Endothelial cell of umbilical vein (primary cell): ENCODE measurements around the gene TREML4. TPM values are rescaled to one million over a fixed set of nuclear protein-coding genes. Genes with fewer than 3 reads are reported as not detected.

ENCODE experiments used
- BruUV-seq: library from RNA; stranded (reverse); fragments of 400-500 nt; replicated peaks from 2 replicates; lab custom pipeline; 2021; lab: Mats Ljungman, UMichigan
- CTCF ChIA-PET: fragments of 300-600, 350-600 bp; sonication (Branson Sonifier 250); formaldehyde crosslinking; loops from one replicate; lab custom pipeline; 2021; ENCODE audit warnings: antibody characterized with exemption, inconsistent platforms; lab: Charles Lee
- POLR2A ChIA-PET: fragments of 300-600, 350-600 bp; sonication (Branson Sonifier 250); formaldehyde crosslinking; loops from one replicate; lab custom pipeline; 2021; ENCODE audit warnings: antibody characterized with exemption, inconsistent platforms; lab: Charles Lee
- DNase-seq: peaks from one replicate; pipeline ENCODE4 v3.0.0-alpha.2; 2011; ENCODE audit warnings: low read depth, low spot score
- FAIRE-seq: peaks from 2 replicates; lab custom pipeline; 2011; peaks lifted over from hg19 to GRCh38; lab: Jason Lieb, UNC
- H2AFZ ChIP-seq: 2 replicates; pipeline ENCODE4 v1.6.0; 2012; ENCODE audit warnings: low read depth, low read length, control low read depth, inconsistent platforms
- H3K27ac ChIP-seq: 2 replicates; pipeline ENCODE4 v1.5.1; 2011; ENCODE audit warnings: low read depth, mild to moderate bottlenecking, control low read depth, low read length, moderate library complexity; ENCODE audit not compliant: insufficient read depth
- H3K27me3 ChIP-seq, 2 experiments: 2 replicates each; pipeline versions ENCODE4 v1.6.0 to v1.6.1; 2011; ENCODE audit warnings: low read length in 2 of 2, mixed read lengths in 1 of 2; ENCODE audit not compliant: control insufficient read depth in 2 of 2, insufficient read depth in 2 of 2
- H3K36me3 ChIP-seq, 2 experiments: 2 replicates in 1 of 2; 3 replicates in 1 of 2; pipeline ENCODE4 v1.5.1; 2011; ENCODE audit warnings: low read length in 2 of 2, mild to moderate bottlenecking in 1 of 2, moderate library complexity in 1 of 2; ENCODE audit not compliant: control insufficient read depth in 2 of 2, insufficient read depth in 2 of 2; ENCODE audit errors: extremely low read depth in 1 of 2
- H3K4me1 ChIP-seq: 3 replicates; pipeline ENCODE4 v1.5.1; 2011; ENCODE audit warnings: mild to moderate bottlenecking, low read length; ENCODE audit not compliant: control insufficient read depth, insufficient read depth; ENCODE audit errors: extremely low read depth
- H3K4me2 ChIP-seq: 2 replicates; pipeline ENCODE4 v1.6.1; 2011; ENCODE audit warnings: low read length, control low read depth, mixed read lengths; ENCODE audit not compliant: insufficient read depth
- H3K4me3 ChIP-seq, 3 experiments: fragments of 200-600 bp in 1 of 3; sonication (generic), shearing (Covaris generic) in 1 of 3; replicated peaks in 1 of 3; 2 replicates each; pipeline ENCODE4 v1.5.1; 2011 to 2016; ENCODE audit warnings: control low read depth in 3 of 3, low read length in 3 of 3, mild to moderate bottlenecking in 2 of 3, inconsistent platforms in 1 of 3, low read depth in 1 of 3, moderate library complexity in 1 of 3; ENCODE audit not compliant: insufficient read depth in 1 of 3
- H3K79me2 ChIP-seq: 2 replicates; pipeline ENCODE4 v1.6.0; 2012; ENCODE audit warnings: low read length, inconsistent platforms; ENCODE audit not compliant: control insufficient read depth, insufficient read depth
- H3K9ac ChIP-seq: replicated peaks from 2 replicates; pipeline ENCODE3; 2011; ENCODE audit warnings: low read length, control low read depth; ENCODE audit not compliant: insufficient read depth; ENCODE audit errors: extremely low read depth
- H3K9me1 ChIP-seq: replicated peaks from 3 replicates; pipeline ENCODE4 v1.6.0; 2011; ENCODE audit warnings: mild to moderate bottlenecking, low read length; ENCODE audit not compliant: control insufficient read depth, insufficient read depth; ENCODE audit errors: extremely low read depth
- H3K9me3 ChIP-seq: replicated peaks from 2 replicates; pipeline ENCODE4 v1.5.1; 2012; ENCODE audit warnings: low read length, inconsistent platforms; ENCODE audit not compliant: control insufficient read depth, insufficient read depth
- H4K20me1 ChIP-seq: replicated peaks from 2 replicates; pipeline ENCODE3; 2011; ENCODE audit warnings: mild to moderate bottlenecking, low read length; ENCODE audit not compliant: control insufficient read depth, insufficient read depth; ENCODE audit errors: extremely low read depth
- EZH2 ChIP-seq: IDR thresholded peaks from 2 replicates; pipeline ENCODE4 v1.6.1; 2012; ENCODE audit warnings: borderline replicate concordance, low read depth, mild to moderate bottlenecking, moderate library complexity, low read length, inconsistent platforms; ENCODE audit not compliant: severe bottlenecking
- FOS ChIP-seq: IDR thresholded peaks from 2 replicates; pipeline ENCODE4 v1.6.1; 2011; ENCODE audit warnings: mild to moderate bottlenecking, low read length, moderate library complexity, borderline replicate concordance; ENCODE audit not compliant: insufficient read depth
- GATA2 ChIP-seq: IDR thresholded peaks from 2 replicates; pipeline ENCODE4 v1.7.0; 2011; ENCODE audit warnings: low read depth, mild to moderate bottlenecking, moderate library complexity, mixed read lengths, low read length; ENCODE audit not compliant: insufficient read length, insufficient read depth
- JUN ChIP-seq: IDR thresholded peaks from 2 replicates; pipeline ENCODE4 v1.6.1; 2011; ENCODE audit warnings: borderline replicate concordance, low read depth; ENCODE audit not compliant: insufficient read length, insufficient read depth
- MYC ChIP-seq: IDR thresholded peaks from one replicate; pipeline ENCODE4 v1.6.1; 2011; ENCODE audit warnings: mild to moderate bottlenecking, low read depth, low read length
- POLR2A ChIP-seq: IDR thresholded peaks from 2 replicates; pipeline ENCODE4 v1.6.1; 2012; ENCODE audit warnings: low read depth, mild to moderate bottlenecking, control low read depth, low read length
- POLR2AphosphoS5 ChIP-seq: IDR thresholded peaks from 2 replicates; pipeline ENCODE4 v1.6.1; 2012; ENCODE audit warnings: low read depth, mild to moderate bottlenecking, control low read depth, low read length, moderate library complexity; ENCODE audit not compliant: insufficient read depth
- dilution Hi-C: fragments of 300-500 bp; cut with MboI; formaldehyde crosslinking; loops from one replicate; pipeline ENCODE4 v1.15.0; 2019; ENCODE audit warnings: low sequenced_read_pairs; ENCODE audit not compliant: extremely low pct_ligation_motif_present
- intact Hi-C: fragments of 100-400 bp; cut with micrococcal nuclease; formaldehyde crosslinking; loops from one replicate; pipeline ENCODE4 v1.10.0; 2022
- polyA plus RNA-seq, 4 experiments: library from polyadenylated mRNA; depleted of rRNA in 3 of 4; stranded (reverse) in 3 of 4; unstranded in 1 of 4; fragments of >200 nt; gene quantifications; 2 replicates each; pipeline versions ENCODE4 v1.2.1 to v1.2.3, GENCODE V29; 2011 to 2012; ENCODE audit warnings: missing spikeins in 1 of 4
- total RNA-seq: library from RNA; stranded (reverse); gene quantifications from 2 replicates; pipeline ENCODE4 v1.2.3, GENCODE V29; 2021
- TF ChIP-seq, protein P1 (sequence below): IDR thresholded peaks from 2 replicates; pipeline ENCODE4 v1.6.1; 2011; ENCODE audit not compliant: insufficient read depth, insufficient read length
- TF ChIP-seq, protein P2 (sequence below), 2 donors: IDR thresholded peaks; 1 replicate in 1 of 2; 2 replicates in 1 of 2; pipeline ENCODE4 v1.5.1; 2011; ENCODE audit warnings: low read length in 2 of 2, mild to moderate bottlenecking in 2 of 2, moderate library complexity in 2 of 2, control low read depth in 1 of 2, inconsistent platforms in 1 of 2, low read depth in 1 of 2; ENCODE audit not compliant: insufficient read depth in 1 of 2; ENCODE audit errors: extremely low read depth in 1 of 2

The TREML4 gene
- total and polyA plus RNA-seq, 2 donors (not counting 3 experiments of a cell fraction or from before 2014, with no cell fraction given), result not detected

DNA sequence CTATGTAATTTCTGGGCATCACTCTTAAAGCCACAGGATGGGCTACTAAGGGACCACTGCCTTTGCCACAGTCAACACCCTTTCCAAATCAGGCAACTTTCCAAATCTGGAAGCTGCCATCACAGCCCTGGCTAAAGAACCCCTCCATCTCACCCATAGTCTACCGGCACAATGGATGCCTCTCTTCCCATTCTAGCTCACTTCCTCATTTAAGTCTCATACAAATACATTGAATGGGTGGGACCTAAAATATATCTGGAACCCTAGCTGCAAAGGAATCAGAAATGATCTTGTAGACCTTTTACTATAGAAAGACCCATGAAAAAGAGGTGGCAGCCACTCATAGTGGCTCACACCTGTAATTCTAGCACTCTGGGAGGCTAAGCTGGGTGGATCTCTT, 3.3 kb upstream of the TREML4 start:
- intact Hi-C loops, result no loop called here
- H4K20me1 ChIP-seq, result no peaks in the 10 kb centered on the region
- no peaks in the 10 kb centered on the region for H3K9me1 ChIP-seq
- H3K79me2 ChIP-seq, result no peaks in the 10 kb centered on the region
- ChIA-PET CTCF (interaction anchor here (1.3 kb wide), 1 partner anchor 10 kb away, joined by 3 read pairs; no protein-coding TSS in a partner anchor), POLR2A (no interaction called here)
- no peak overlapping the region for H2AFZ ChIP-seq
- no peaks in the 10 kb centered on the region for H3K36me3 ChIP-seq
- H3K4me3 ChIP-seq, result no peak overlapping the region
- no peak overlapping the region for H3K4me2 ChIP-seq
- no peak overlapping the region for H3K9ac ChIP-seq
- H3K27me3 ChIP-seq, result no peaks in the 10 kb centered on the region
- dilution Hi-C loops, result no loop called here
- BruUV-seq, result no TSS peak
- no peaks in the 10 kb centered on the region for H3K9me3 ChIP-seq
- FAIRE-seq (no peak), DNase-seq (no peak)
- TF ChIP-seq, protein P1, sequence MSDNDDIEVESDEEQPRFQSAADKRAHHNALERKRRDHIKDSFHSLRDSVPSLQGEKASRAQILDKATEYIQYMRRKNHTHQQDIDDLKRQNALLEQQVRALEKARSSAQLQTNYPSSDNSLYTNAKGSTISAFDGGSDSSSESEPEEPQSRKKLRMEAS, result no peak
- TF ChIP-seq EZH2, result no peak
- TF ChIP-seq JUN, result no peak
- no peak for TF ChIP-seq FOS
- no peak for TF ChIP-seq POLR2A
- TF ChIP-seq POLR2AphosphoS5, result no peak
- TF ChIP-seq, protein P2, sequence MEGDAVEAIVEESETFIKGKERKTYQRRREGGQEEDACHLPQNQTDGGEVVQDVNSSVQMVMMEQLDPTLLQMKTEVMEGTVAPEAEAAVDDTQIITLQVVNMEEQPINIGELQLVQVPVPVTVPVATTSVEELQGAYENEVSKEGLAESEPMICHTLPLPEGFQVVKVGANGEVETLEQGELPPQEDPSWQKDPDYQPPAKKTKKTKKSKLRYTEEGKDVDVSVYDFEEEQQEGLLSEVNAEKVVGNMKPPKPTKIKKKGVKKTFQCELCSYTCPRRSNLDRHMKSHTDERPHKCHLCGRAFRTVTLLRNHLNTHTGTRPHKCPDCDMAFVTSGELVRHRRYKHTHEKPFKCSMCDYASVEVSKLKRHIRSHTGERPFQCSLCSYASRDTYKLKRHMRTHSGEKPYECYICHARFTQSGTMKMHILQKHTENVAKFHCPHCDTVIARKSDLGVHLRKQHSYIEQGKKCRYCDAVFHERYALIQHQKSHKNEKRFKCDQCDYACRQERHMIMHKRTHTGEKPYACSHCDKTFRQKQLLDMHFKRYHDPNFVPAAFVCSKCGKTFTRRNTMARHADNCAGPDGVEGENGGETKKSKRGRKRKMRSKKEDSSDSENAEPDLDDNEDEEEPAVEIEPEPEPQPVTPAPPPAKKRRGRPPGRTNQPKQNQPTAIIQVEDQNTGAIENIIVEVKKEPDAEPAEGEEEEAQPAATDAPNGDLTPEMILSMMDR (IDR thresholded peaks at IDR 0.05; ENCODE audit: extremely low read depth in 1 of 2, insufficient read depth in 1 of 2, low read depth in 1 of 2, low read length in 2 of 2), result no peak
- TF ChIP-seq GATA2, result no peak
- TF ChIP-seq MYC, result no peak
- H3K4me1 ChIP-seq, result no peaks in the 10 kb centered on the region
- H3K27ac ChIP-seq, result no peak overlapping the region
